ENCODE measurements around the gene PUM2.

Gene PUM2

GRCh38 chr2:20215183-20216040 lies 135.2 kb downstream of the PUM2 start:
- DNase-seq = no peak

GRCh38 chr2:20214566-20215182 lies 136.0 kb downstream of the PUM2 start:
- no peak for DNase-seq

DNA sequence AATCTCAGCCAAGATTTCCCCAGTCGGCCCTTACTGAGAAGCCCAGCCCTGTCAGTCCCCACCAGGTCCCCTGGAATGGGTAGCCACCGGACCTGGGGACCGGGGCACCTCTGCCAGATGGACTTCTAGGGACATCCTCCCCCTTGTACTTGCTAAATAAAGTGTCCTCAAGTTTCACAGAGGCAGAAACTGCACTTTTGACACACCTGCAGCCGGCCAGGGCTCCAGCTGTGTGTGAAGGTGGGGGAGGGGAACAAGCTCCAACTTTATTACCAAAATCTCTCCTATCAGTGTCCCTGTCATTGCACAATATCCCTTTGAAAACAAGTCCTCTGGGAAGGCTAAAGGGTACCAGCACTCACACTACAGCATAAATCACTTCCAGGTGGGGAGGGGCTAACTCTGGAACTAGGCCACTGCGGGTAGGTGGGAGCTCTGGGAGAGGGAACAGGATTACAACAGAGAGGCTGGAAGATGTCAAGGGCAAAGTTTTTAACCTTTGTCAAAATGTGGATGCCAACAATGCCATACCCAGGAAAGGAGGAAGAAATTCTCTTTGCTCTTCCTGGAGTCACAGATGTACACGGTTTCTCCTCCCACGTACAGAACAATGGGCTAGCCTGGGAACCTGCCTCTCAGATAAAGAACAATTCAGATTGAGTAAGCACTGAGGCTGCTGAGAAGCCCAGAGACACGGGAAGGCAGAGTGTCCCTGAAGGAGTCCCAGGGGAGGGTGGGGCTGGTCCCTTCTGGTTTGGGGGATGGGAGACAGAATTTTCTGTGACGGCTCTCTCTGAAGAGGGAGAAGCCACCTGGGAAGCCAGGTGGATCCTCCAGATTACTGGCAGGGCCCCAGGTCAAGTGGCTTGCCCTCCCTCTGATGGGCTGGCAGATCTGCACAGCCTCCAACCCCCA lies 136.7 kb downstream of the PUM2 start:
- no peak for DNase-seq

- no peak for DNase-seq
These were observed 137.7 kb downstream of the PUM2 start for GRCh38 chr2:20212871-20213503.

- DNase-seq = no peak
These were observed 138.2 kb downstream of the PUM2 start for GRCh38 chr2:20212459-20212870.

DNA sequence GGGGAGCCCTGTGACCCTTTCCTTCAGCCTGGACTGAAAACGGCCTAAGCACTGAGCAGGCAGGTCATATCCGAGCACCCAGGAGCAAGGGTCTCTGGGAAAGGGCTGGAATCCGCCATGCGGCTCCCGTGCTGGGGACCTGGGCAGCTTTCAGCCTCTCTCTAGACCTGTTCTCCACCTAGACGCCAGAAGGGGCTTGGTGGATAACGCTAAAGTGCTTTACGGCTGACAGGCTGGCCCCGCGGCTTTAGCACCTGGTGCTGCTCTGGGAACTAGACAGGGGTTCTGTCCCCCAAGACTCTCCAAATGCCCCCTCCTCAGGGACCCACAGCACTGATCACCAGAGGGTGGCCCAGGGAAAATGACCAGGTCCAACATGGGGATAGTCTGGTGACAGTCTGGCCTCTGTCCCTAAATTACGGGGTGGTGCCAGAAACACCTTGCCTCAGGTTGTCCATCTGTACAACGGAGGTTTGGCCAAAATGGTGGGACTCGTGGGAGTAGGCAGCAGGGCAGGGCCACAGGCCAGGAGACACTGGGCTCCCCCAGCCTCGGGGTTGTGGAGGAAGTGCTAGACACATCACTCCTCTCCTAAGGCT lies 138.7 kb downstream of the PUM2 start:
- DNase-seq = no peak

- DNase-seq = no peak
These were observed 139.2 kb downstream of the PUM2 start for GRCh38 chr2:20211420-20211819.

DNA sequence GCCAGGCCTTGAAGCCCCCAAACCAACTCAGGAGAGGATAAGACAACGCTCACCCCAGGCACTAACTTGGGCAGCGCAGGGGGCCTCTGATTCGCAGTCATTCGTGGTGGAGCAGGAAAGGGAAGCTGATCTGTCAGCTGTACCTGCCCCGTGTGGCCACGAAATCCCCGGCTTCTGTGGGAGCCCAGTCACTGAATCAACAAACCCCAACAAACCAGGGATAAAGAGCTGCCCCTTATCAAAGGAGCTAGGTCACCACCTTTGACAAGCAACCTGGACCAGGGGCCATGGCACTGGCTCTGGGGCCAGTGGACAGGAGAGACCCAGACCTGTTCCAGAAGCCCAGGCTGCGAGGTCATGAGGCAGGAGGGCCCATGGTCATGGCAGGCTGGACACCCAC lies 140.2 kb downstream of the PUM2 start:
- DNase-seq = no peak

DNA sequence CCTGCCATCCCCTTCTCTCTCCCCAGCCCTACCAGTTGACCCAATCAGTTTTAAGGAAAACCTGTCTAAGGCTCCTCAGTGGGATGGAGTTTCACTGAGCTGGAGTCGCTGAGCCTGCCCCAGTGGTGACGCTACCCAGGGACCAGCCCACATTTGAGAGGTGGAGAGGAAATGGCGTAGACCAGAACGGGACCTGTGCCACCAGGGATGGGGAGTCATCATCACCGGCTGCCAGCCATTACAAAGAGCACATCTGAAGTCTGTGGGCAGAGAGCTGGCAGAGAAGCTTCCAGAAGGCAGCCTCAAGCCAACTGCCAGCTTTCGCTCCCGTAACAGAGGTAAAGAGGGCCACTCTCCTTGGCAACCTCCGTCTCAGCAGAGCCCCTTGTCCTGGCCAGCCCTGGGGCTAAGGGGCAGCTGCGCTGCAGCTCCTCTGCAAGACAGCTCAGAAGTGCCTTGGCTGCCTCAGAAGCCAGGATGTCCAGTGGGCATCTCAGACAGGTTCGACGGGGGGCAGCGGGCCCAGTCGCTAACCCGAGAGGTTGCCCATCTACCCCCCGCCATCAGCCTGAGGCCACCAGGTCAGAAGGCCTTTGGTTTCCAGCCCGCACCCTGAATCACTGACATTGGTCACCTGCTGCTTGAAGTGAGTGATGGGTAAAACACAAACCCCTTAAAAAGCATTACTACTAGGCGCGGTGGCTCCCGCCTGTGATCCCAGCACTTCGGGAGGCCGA lies 141.1 kb downstream of the PUM2 start:
- no peak for DNase-seq

DNA sequence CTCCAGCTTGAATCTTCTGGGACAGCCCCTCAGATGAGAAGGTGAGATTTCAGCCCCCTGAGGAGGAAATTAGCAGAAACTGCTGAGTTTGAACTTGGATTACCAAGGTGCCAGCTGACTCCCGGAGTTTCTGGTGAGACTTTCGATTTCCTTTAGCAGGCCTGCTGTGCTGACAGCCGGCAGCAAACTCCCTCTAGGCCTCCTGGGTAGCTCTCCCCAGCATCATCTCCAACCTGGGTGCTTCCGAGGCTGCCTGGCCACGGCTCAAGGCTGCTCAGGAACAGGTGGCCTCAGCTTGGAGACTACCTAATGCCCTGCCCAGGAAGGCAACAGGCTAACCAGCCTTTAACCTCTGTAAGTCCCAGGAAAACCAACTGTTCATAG lies 142.2 kb downstream of the PUM2 start:
- DNase-seq = no peak

GRCh38 chr2:20207051-20207450 lies 143.6 kb downstream of the PUM2 start:
- no peak for DNase-seq

GRCh38 chr2:20205915-20206524 lies 144.6 kb downstream of the PUM2 start:
- DNase-seq = no peak

DNA sequence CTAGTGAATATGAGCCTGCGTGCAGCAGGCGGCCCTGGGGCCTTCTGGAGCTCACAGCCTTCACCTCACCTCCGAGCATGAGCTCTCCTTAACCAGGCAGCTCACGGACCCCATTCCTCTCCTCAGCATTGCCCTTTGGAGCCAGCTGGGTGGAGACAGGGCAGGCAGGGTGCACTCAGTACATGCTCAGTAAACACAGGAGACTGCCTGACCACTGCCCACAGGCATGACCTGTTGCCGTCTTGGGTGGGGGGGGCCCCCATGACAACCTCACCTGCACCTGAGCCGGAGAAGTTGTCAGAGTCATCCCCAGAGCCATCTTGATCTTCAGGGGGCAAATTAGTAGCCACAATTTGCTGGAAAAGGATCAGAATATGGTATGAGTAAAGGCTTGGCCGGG lies 145.6 kb downstream of the PUM2 start:
- no peak for DNase-seq

- DNase-seq = no peak
These were observed 147.0 kb downstream of the PUM2 start for GRCh38 chr2:20203521-20204225.

DNA sequence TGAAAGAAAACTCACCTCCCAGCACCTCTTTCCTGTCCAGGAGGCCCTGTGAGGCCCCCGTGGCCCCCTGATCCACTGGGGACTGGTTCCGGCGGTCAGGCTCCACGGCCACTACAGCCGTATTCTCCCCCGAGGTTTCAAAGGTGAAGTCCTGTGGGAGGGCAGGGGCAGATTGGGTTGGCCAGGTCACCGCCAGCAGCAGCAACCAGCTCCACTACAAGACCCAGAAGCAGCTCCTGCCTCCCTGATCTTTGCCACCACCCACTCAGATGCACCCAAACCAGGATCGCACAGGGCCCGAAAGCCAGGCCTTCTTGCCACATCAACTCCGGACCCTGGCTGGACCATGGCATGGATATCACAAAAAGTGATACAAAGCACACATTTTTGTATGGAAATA lies 147.6 kb downstream of the PUM2 start:
- no peak for DNase-seq

DNA sequence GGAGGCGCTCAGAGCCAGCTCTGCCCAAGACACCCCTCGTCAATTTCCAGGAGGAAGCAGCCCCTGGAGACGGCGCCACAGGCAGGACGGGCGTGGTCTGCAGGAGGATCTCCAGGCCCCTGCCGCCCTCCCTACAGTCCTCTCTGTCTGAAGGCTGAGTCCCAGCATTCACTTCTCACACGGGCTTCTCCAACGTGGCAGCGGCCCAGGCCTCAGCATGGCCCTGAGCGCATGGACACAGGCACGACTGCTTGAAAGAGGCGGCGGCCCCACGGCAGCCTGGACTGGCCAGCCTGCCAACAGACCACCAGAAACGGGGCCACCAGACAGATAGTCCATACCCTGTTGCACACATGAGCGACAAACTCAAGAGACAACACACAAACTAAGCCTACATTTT lies 149.0 kb downstream of the PUM2 start:
- DNase-seq = no peak

DNA sequence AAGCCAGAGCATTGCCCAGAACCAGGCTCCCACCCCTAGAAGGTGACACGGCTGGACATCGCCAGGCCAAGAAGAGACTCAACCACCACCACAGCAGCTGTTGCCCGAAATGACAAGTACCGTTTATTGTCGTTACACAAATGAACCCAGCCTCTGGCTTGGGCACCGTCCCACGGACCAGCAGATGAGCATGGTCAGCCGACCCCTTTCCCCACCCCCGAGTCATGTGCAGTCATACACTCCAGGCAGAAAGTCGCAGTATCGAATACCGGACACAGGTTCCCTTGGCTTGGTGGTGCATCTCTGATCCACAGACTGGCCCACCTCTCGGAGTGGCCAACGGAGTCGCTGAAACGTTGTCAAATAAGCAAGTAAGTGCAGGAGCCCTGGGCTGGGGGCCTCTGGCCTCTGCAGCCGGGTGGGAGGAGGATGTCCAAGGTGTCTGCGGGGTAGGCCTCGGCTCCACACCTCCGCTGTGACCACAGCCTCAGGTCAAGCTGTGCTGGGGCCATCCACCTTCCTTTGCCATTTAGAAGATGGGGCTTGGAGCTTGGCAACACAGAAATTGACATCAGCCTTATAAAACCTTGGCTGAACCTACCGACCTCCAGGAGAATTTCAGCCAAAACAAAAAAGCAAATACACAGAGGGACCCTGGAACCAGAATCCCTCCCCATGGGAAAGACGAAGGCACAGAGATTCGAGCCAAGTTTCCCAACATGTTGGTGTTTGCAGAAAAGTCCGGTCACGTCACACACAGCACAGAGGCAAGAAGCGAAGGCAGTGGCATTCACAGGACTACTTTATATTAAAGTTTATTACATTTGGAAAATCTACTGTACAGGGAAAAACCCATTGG lies 149.7 kb downstream of the PUM2 start:
- no peak for DNase-seq

DNA sequence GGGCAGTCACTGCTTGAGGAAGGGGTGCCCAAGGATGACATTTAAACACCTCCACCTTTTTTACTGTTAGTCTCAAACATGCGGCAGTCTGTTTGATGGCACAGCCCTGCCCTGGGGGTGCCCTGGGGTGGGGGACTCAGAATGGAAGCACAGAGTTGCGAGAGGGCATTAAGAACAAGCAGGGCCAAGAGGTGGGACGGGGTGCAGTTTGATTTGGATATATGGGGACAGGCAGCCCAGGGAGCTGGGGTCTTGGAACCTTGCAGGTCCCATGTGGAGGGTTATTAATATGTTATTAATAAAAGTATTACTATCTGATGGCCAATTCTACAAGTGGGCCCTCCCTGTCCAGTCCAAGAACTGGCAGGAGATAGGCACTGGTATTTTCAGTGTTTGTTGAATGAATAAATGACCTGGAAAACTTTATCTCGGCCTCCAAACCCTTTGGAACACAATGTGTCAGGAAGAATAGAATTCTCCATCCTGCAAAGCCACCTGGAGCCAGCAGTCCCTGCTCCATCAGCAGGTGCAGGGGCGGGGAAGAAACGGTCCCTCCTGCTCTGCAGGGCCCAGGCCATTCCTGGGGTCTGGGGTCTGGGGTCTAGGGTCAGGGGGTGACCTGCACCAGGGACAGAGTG lies 150.9 kb downstream of the PUM2 start:
- DNase-seq = no peak
